Stimulated activated CD8-positive, alpha-beta memory T cell treated with anti-CD3 and anti-CD28 coated beads, Interleukin-15, amount 100 ng/mL, for 24 hours (primary cell): ENCODE measurements around the gene ATF7IP.

Experiments
- DNase-seq: peaks from one replicate; pipeline ENCODE4 v3.0.0-alpha.2; 2020; ENCODE audit warnings: low read depth

The ATF7IP gene

DNA sequence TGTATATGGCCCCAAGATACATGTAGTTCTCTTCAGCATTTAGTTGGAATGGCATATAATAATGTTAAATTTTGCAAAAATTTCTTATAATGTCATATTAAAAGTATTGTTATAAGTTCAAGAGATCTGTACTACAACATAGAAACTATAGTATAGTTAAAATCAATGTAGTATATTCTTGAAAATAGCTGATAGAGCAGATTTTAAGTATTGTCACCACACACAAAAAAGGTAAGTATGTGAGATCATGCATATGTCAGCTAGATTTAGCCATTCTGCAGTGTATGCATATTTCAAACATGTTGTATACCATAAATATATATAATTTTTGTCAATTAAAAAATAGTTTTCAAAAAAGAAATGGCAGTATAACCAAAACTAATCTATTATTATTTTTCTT lies 115.7 kb downstream of the ATF7IP start:
- no peak for DNase-seq

GRCh38 chr12:14482361-14482760 lies 116.9 kb downstream of the ATF7IP start:
- DNase-seq, result no peak

- DNase-seq, result no peak
Measured at GRCh38 chr12:14482886-14483285, 117.4 kb downstream of the ATF7IP start.

GRCh38 chr12:14495326-14495725 lies 129.8 kb downstream of the ATF7IP start:
- no peak for DNase-seq

DNA sequence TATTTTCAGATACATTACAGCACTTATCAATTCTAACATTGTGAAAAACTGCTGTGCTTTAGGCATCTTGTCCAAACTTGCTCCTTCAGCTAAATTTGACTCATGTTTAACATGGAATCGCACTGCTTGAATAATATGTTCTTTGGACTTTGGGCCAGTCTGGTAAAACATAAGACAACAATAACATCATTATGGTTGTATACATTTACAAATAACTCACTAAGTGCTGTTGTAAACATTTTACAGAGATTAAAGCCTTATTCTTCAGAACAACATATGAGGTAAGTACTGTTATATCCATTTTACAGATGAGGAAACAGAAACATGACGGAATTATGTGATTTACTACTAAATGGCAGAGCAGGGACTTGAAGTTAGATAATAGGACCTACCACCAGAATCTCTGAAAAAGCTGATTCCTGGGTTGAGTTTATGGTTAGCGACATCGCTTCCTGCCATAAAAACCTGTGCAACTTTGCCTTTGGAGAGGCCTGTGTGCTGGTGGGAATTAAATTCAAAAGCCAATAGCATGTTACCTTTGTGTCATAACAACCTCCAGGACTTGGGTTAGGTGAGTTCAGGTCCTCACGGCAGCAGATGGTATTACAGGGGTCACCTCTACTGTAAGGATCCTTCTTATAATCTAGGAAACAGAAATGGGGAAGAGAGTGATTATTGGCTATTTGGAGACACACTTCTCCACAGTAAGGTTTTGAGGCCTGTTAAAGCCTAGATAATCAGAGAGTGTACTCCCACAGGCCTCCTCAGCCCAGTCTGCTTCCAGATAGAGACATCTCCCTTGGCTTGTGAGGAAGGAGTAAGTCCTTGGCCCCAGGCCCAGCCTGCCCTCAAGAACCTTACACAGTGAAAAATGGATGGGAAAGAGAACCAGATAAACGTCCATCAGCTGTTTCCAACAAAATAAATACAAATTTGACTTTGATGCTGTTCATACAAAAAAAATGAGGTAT lies 140.4 kb downstream of the ATF7IP start:
- DNase-seq, result no peak

- DNase-seq, result no peak
Measured at GRCh38 chr12:14510574-14510973, 145.1 kb downstream of the ATF7IP start.

DNA sequence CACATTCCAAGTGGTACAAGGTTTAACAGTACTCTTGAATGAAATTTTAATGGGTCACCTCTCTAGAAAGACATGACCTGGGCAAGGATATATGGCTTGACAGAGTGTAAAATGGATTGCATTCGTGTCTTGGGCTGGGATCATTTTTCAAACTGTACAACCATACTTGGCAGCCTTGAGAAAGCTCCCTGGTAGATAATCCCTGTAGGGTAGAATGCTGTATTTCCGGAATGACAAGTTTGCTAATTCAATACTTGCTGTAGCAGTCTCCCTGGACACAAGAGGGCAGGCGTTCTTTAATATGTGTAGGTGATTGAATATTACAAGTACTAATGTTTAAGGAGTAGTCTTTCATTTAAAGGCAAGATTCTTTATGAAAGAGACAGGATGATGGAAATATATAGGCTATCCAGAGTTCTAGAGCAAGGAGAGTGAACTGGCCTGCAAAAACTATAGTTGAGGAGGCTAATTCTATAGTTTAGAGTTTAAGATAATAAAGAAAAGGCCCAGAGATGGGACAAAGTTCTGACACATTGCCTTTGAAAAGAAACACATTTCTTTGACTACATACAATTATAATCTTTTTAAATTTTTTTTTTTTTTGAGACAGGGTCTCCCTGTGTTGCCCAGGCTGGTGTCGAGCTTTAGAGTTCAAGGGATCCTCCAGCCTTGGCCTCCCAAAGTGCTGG lies 148.8 kb downstream of the ATF7IP start:
- no peak for DNase-seq

DNA sequence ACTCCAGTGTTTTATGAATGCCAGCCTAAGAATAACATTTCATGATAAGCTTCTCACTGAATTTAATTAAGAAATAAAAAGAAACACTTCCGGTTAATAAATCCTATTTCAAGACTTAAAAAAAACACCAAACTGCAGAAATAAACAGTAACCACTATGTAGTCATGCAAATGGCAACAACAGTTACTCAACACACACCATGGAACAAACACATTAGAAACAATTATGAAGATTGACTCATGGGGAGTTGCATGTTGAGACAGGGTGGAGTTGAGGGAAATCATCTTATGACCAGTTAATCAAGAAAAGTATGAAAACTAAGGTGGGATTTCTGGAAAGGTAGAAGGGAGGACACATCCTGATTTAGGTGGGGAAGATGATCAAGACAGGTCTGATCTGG lies 149.5 kb downstream of the ATF7IP start:
- DNase-seq, result no peak

GRCh38 chr12:14521822-14522221 lies 156.3 kb downstream of the ATF7IP start:
- no peak for DNase-seq

DNA sequence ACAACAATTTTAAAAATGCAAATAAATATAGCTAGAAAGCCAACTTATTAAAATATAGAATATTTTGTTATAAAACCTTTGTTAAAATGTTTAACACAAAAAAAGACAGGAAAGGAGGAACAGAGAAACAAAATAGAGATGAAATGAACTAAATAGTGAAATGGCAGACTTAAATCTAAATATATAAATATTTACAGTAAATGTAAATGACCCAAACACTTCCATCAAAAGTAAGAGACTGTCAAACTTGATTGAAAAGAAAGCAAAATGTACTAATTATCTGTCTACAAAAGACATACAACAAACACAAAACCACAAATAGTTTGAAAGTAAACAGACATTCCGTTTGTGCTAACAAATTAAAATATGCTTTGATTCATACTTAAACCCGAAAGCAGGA lies 160.5 kb downstream of the ATF7IP start:
- DNase-seq, result no peak

DNA sequence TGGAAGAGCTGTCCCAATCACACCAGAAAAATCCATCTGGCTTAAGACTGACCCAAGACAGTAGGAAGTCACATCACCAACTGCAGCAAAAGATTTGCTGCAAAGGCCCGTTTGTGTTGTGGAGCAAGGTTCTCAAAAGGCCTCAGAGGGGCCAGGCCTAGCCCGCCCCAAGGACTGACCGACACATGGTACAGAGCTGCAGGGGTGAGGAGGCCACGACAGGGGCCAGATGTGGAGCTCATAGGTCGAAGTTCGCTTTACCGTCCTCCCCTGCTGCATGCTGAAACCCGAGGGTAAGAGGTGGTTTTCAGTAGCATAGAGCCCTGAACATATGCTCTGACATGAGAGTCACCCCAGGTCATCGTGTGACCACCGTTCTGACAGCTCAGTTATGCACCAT lies 166.7 kb downstream of the ATF7IP start:
- no peak for DNase-seq

GRCh38 chr12:14537088-14537487 lies 171.6 kb downstream of the ATF7IP start:
- no peak for DNase-seq

GRCh38 chr12:14540801-14541462 lies 175.4 kb downstream of the ATF7IP start:
- DNase-seq, result no peak

DNA sequence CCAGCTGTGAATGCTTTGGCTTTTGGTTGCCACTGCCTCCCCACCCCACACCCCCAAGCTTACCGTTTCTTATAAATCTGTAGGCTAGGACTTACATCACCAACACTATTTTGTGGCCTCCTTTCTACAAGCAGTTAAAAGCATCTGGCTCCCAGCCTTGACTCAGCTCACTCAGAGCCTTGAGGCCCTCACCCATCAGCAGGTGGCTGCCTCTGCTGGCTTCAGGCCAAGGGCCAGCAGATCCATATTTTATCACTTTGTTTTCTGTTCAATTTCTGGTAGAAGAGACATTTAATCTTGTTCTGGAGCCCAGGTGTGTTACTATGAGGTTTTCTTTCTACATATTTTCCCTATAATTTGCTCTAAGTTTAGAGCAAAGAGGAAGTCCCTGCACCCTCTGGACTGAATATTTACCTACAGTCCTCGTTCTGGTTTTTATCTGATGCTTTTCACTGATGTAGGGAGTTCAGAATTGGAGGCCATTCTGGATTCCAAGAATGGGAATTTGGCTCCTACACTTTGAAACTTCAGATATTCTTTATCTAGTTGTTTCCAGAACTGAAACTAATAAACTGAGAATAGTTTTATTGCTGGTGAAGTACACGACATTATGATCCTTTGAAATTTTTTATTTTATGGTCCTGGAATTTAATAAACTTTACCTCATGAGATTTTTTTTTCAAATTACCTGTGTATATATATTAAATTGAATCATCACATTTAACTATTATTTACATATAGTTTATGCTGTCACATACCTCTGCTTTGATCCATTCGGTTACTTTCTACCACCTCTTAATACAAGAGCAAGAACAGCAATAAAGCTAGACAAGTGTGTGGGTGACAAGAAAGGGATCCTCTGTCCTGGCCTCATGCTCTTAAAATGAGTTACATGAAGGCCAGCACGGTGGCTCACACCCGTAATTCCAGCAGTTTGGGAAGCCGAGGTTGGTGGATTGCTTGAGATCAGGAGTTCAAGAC lies 180.0 kb downstream of the ATF7IP start:
- DNase-seq, result no peak

DNA sequence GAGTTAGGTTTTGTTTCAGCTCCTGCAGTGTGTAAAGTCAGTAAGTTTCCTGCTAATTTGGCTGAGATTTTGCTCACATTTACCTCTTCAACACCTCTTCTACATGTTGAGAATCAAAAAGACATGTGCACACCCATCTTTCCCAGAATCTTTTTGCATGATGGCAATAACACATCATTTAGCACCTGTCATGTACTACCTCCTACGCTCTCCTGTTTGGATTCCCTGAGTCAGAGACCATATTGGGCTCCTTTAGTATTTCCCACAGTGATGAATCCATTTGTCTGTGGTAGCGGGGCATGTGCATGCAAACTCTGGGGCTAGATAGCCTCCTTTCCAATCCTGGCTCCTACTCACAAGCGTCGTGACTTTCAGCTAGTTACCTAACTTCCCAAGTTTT lies 182.1 kb downstream of the ATF7IP start:
- DNase-seq, result no peak

- DNase-seq, result no peak
Measured at GRCh38 chr12:14548609-14549008, 183.1 kb downstream of the ATF7IP start.
